ENCODE data around the gene SEMA3E. TPM values are rescaled to one million over a fixed set of nuclear protein-coding genes. Genes with fewer than 3 reads are reported as not detected.

The SEMA3E gene
- total RNA-seq, 2 donors from 2014 or later: 0.07 to 0.59 TPM

DNA sequence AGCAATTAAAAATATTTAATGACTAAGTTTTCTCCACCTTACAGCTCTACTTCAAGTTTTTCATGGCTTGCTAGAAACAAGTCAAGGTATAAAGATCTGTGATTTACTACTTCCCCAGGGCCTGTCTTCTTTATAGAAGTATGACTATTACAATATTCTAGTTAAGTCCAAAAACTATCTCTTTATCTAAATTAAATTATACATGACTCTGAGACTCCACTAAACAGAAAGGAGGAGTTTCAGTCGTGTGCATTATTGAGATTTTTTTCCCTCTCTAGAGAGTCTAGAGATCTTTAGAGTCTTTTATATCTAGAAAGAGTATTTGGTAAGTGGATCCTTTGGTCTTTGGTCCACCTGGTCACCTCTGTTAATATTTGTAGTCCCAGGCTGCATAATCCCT lies 100.7 kb downstream of the SEMA3E start:
- Histone ChIP-seq H3K27me3 (no peaks in the 10 kb centered on the region), H3K4me3 (no peak overlapping the region), H3K9me3 (no peaks in the 10 kb centered on the region), H3K27ac (no peak overlapping the region), H3K4me1 (no peaks in the 10 kb centered on the region), H3K36me3 (no peaks in the 10 kb centered on the region)
- TF ChIP-seq, protein P1, sequence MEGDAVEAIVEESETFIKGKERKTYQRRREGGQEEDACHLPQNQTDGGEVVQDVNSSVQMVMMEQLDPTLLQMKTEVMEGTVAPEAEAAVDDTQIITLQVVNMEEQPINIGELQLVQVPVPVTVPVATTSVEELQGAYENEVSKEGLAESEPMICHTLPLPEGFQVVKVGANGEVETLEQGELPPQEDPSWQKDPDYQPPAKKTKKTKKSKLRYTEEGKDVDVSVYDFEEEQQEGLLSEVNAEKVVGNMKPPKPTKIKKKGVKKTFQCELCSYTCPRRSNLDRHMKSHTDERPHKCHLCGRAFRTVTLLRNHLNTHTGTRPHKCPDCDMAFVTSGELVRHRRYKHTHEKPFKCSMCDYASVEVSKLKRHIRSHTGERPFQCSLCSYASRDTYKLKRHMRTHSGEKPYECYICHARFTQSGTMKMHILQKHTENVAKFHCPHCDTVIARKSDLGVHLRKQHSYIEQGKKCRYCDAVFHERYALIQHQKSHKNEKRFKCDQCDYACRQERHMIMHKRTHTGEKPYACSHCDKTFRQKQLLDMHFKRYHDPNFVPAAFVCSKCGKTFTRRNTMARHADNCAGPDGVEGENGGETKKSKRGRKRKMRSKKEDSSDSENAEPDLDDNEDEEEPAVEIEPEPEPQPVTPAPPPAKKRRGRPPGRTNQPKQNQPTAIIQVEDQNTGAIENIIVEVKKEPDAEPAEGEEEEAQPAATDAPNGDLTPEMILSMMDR (IDR thresholded peaks at IDR 0.05): no peak
- DNase-seq (ENCODE audit: low spot score): no peak

DNA sequence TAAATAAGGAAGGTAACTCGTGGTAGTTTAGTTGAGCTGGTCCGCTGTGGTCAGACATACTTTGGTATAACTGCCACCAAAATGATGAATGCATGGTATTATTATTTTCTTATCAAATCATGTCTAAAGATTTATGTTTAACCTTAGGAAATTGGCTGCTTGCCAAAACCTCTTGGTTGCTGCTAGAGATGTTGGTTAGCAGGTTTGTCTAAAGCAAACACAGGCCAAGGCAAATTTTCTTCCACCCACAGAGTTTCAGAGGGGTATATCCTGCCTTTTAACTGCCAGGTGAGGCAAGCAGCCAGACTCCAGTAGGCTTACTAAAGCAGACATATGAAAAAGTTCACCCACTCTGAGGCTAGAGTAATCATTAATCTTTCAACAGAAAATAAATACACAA lies 101.4 kb downstream of the SEMA3E start:
- Histone ChIP-seq H3K4me1 (no peaks in the 10 kb centered on the region), H3K9me3 (no peaks in the 10 kb centered on the region), H3K4me3 (no peak overlapping the region), H3K27ac (no peak overlapping the region), H3K36me3 (no peaks in the 10 kb centered on the region), H3K27me3 (no peaks in the 10 kb centered on the region)
- TF ChIP-seq, protein P1 (IDR thresholded peaks at IDR 0.05): no peak
- no peak for DNase-seq (ENCODE audit: low spot score)

DNA sequence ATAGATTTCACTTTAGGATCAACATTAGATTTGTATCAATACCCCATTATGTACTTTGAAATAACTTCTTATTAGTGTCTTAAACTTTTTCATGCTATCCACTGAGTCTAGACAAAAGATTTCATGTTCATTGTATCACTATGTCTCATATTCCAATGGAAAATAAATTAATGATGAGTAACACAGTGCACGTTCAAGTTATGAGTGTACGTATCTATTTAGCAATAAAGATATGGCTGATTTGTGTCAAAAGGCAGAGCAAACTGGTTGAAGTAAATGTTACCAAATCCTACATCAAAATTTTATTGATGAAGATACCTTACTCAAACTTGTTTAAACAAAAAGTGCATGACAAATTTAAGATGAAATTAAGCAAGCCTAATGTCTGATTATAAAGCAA lies 102.4 kb downstream of the SEMA3E start:
- Histone ChIP-seq H3K9me3 (no peaks in the 10 kb centered on the region), H3K36me3 (no peaks in the 10 kb centered on the region), H3K27ac (no peak overlapping the region), H3K4me1 (no peaks in the 10 kb centered on the region), H3K27me3 (no peaks in the 10 kb centered on the region), H3K4me3 (no peak overlapping the region)
- DNase-seq (ENCODE audit: low spot score): no peak
- TF ChIP-seq, protein P1 (IDR thresholded peaks at IDR 0.05): no peak

DNA sequence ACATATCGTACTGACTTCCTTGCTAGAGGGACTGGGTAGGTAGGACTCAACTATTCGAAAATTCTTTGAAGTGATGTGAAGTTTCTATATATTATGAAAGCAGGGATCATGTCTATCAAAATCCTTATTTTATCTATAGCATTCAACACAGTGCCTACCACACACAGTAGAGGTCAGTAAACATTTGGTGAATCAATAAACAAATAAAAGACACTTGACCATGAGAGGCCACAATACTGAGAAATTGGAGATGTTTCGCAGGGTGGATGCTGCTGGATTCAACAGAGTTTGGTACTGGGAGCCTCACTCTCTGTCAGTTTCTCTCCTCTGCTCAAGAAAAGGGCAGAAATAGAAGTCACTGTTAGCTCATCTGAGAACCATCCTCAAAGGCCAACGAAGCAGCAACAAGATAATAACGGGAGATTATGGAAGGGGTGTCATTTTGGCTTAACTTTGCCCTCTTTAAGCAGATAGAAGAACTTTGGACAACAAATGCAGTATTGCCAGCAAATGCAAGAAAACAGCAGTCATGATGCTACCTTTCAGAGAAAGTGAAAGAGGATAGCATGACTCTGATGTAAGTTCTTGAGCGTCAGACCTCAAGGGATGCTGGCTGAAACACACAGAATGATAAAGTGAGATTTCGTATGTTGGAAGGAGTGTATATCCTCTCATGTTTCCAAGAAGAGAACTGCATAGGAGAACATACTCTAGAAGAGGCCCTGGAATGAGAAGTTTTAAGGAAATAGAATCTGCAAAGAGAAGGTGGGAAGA lies 107.6 kb downstream of the SEMA3E start:
- H3K4me1 ChIP-seq: no peaks in the 10 kb centered on the region
- no peaks in the 10 kb centered on the region for H3K9me3 ChIP-seq
- no peaks in the 10 kb centered on the region for H3K36me3 ChIP-seq
- H3K27me3 ChIP-seq: no peaks in the 10 kb centered on the region
- H3K27ac ChIP-seq: no peak overlapping the region
- no peak for DNase-seq (ENCODE audit: low spot score)
- TF ChIP-seq, protein P1 (IDR thresholded peaks at IDR 0.05): no peak
- H3K4me3 ChIP-seq: no peak overlapping the region

DNA sequence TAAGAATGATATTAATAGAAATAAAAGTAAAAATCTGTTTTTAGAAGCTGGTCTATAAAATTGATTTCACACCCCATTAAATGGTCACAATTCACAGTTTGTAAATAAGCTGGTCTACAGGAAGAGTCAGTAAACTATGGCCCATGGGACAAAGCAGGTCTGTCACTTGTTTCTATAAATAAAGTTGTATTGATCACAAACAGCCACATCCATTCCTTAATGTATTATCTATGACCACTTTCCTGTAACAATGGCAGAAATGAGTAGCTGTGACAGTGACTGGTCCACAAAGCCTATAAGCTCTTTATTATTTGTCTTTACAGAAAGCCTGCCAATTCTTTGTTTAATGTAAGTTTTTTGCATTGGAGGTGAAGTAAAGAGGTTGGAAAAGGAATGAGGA lies 114.5 kb downstream of the SEMA3E start:
- no peak for DNase-seq (ENCODE audit: low spot score)
- TF ChIP-seq, protein P1 (IDR thresholded peaks at IDR 0.05): no peak
- no peaks in the 10 kb centered on the region for H3K36me3 ChIP-seq
- H3K9me3 ChIP-seq: no peaks in the 10 kb centered on the region
- H3K4me1 ChIP-seq: no peaks in the 10 kb centered on the region
- H3K27me3 ChIP-seq: no peaks in the 10 kb centered on the region
- H3K27ac ChIP-seq: no peak overlapping the region
- no peak overlapping the region for H3K4me3 ChIP-seq

DNA sequence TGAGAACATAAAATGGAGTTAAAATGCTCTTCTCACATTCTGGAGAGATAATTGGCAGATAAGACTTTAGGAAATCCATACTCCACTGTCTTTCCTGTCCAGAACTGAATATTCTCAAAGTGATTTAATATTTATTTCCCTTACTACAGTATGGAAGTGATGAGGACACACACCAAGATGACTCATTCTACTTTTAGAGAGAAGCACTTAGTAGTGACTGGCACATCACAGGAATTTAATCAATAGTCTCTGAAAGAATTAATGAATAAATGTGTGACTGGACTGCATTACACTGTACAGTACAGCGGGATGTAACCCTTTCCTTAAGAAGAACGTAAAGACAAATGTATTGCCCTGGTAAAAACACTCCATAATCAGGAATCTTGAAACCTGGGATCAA lies 116.7 kb downstream of the SEMA3E start:
- Histone ChIP-seq H3K4me1 (no peaks in the 10 kb centered on the region), H3K9me3 (no peaks in the 10 kb centered on the region), H3K4me3 (no peak overlapping the region), H3K27ac (no peak overlapping the region), H3K27me3 (no peaks in the 10 kb centered on the region), H3K36me3 (no peaks in the 10 kb centered on the region)
- no peak for DNase-seq (ENCODE audit: low spot score)
- TF ChIP-seq, protein P1 (IDR thresholded peaks at IDR 0.05): no peak

Data from right atrium auricular region (tissue), 2 donors.